H1 (cell line): ENCODE measurements around the gene CCDC12. TPM values are rescaled to one million over a fixed set of nuclear protein-coding genes. Genes with fewer than 3 reads are reported as not detected.
A peak's percentile ranks its signal among the peaks of the same experiment; 100 is the strongest.

Experiments used
- BRCA1 ChIP-seq: IDR thresholded peaks from 2 replicates; pipeline ENCODE4 v1.6.1; 2012; ENCODE audit warnings: low read depth, low read length, improper control_type of control experiment
- CHD2 ChIP-seq: IDR thresholded peaks from 2 replicates; pipeline ENCODE4 v1.6.1; 2012; ENCODE audit warnings: low read length, improper control_type of control experiment
- CTBP2 ChIP-seq: IDR thresholded peaks from 2 replicates; pipeline ENCODE4 v1.7.0; 2011; ENCODE audit warnings: borderline replicate concordance, mild to moderate bottlenecking, moderate library complexity, mixed read lengths, low read length; ENCODE audit not compliant: insufficient read depth, insufficient read length
- EGR1 ChIP-seq: IDR thresholded peaks from 2 replicates; pipeline ENCODE4 v1.6.1; 2011; ENCODE audit warnings: low read depth, low read length, borderline replicate concordance
- GTF2F1 ChIP-seq: IDR thresholded peaks from 2 replicates; pipeline ENCODE4 v1.6.1; 2012; ENCODE audit warnings: low read depth, low read length, improper control_type of control experiment, borderline replicate concordance
- HDAC2 ChIP-seq, 2 experiments: fragments of 300-600 bp in 1 of 2; sonication (generic) in 1 of 2; IDR thresholded peaks; 2 replicates each; pipeline ENCODE4 v1.6.1; 2011 to 2012; ENCODE audit warnings: low read depth in 2 of 2, low read length in 2 of 2, mild to moderate bottlenecking in 2 of 2, moderate library complexity in 2 of 2, borderline replicate concordance in 1 of 2, inconsistent platforms in 1 of 2
- JUN ChIP-seq: IDR thresholded peaks from 2 replicates; pipeline ENCODE4 v1.6.1; 2011; ENCODE audit warnings: low read depth, mild to moderate bottlenecking, improper control_type of control experiment, low read length
- KDM1A ChIP-seq: fragments of 200-600, 300-600 bp; sonication (generic); IDR thresholded peaks from 2 replicates; pipeline ENCODE4 v1.7.1; 2016; ENCODE audit warnings: mild to moderate bottlenecking, low read length, borderline replicate concordance
- NANOG ChIP-seq: IDR thresholded peaks from 2 replicates; pipeline ENCODE4 v1.6.1; 2011; ENCODE audit warnings: low read length, low read depth, mild to moderate bottlenecking, inconsistent platforms; ENCODE audit not compliant: insufficient read depth, poor library complexity, severe bottlenecking
- NRF1 ChIP-seq: IDR thresholded peaks from 2 replicates; pipeline ENCODE4 v1.6.1; 2011; ENCODE audit warnings: mild to moderate bottlenecking, low read depth, low read length, improper control_type of control experiment
- RBBP5 ChIP-seq: IDR thresholded peaks from 2 replicates; pipeline ENCODE4 v1.7.1; 2012; ENCODE audit warnings: low read depth, mild to moderate bottlenecking, inconsistent platforms, low read length, moderate library complexity, borderline replicate concordance
- RFX5 ChIP-seq: IDR thresholded peaks from 2 replicates; pipeline ENCODE4 v1.6.1; 2011; ENCODE audit warnings: low read depth, low read length, improper control_type of control experiment, borderline replicate concordance
- RXRA ChIP-seq: IDR thresholded peaks from 2 replicates; pipeline ENCODE4 v1.6.1; 2011; ENCODE audit warnings: low read depth, mild to moderate bottlenecking, low read length, moderate library complexity; ENCODE audit not compliant: insufficient read depth
- SIRT6 ChIP-seq: IDR thresholded peaks from one replicate; pipeline ENCODE4 v1.7.1; 2012; ENCODE audit warnings: low read length, inconsistent platforms
- SP1 ChIP-seq: IDR thresholded peaks from 2 replicates; pipeline ENCODE4 v1.6.1; 2011; ENCODE audit warnings: low read depth, low read length
- TAF1 ChIP-seq: IDR thresholded peaks from 2 replicates; pipeline ENCODE4 v1.6.1; 2011; ENCODE audit warnings: mild to moderate bottlenecking, low read depth, low read length
- TBP ChIP-seq: IDR thresholded peaks from 2 replicates; pipeline ENCODE4 v1.6.1; 2011; ENCODE audit warnings: low read depth, low read length, improper control_type of control experiment
- TEAD4 ChIP-seq: IDR thresholded peaks from 2 replicates; pipeline ENCODE4 v1.6.1; 2012; ENCODE audit warnings: low read depth, low read length, inconsistent platforms, mixed read lengths
- YY1 ChIP-seq: IDR thresholded peaks from 2 replicates; pipeline ENCODE4 v1.6.1; 2011; ENCODE audit warnings: low read depth, mild to moderate bottlenecking, low read length
- ZNF274 ChIP-seq: IDR thresholded peaks from 2 replicates; pipeline ENCODE4 v1.7.0; 2012; ENCODE audit warnings: low read length, borderline replicate concordance; ENCODE audit errors: extremely low read depth
- polyA plus RNA-seq, 7 experiments: library from polyadenylated mRNA; depleted of rRNA in 3 of 7; stranded (reverse) in 5 of 7; unstranded in 2 of 7; fragments of >200 nt in 5 of 7; fragments of 200-250 nt in 2 of 7; gene quantifications; 1 replicate in 5 of 7; 2 replicates in 1 of 7; 4 replicates in 1 of 7; pipeline versions ENCODE4 v1.2.1 to v1.2.3, GENCODE V29; 2011 to 2013; ENCODE audit warnings: missing spikeins in 2 of 7, mixed read lengths in 2 of 7
- total RNA-seq: library from RNA; stranded (reverse); fragmentation: NEBNext Ultra II Directional; extraction: Animal tissue kit (Norgen Biotek cat#: 25700); gene quantifications from 2 replicates; pipeline ENCODE4 v1.2.1, GENCODE V29; 2021
- TF ChIP-seq, protein P1 (sequence below): IDR thresholded peaks from 2 replicates; pipeline ENCODE4 v1.6.1; 2012; ENCODE audit warnings: inconsistent platforms
- TF ChIP-seq, protein P2 (sequence below): IDR thresholded peaks from 2 replicates; pipeline ENCODE4 v1.6.1; 2012; ENCODE audit warnings: inconsistent platforms

The CCDC12 gene
- total and polyA plus RNA-seq, 2 of the 8 experiments (the other 6 are each of a cell fraction or from before 2014, with no cell fraction given) = 29.5 to 41.3 TPM

DNA sequence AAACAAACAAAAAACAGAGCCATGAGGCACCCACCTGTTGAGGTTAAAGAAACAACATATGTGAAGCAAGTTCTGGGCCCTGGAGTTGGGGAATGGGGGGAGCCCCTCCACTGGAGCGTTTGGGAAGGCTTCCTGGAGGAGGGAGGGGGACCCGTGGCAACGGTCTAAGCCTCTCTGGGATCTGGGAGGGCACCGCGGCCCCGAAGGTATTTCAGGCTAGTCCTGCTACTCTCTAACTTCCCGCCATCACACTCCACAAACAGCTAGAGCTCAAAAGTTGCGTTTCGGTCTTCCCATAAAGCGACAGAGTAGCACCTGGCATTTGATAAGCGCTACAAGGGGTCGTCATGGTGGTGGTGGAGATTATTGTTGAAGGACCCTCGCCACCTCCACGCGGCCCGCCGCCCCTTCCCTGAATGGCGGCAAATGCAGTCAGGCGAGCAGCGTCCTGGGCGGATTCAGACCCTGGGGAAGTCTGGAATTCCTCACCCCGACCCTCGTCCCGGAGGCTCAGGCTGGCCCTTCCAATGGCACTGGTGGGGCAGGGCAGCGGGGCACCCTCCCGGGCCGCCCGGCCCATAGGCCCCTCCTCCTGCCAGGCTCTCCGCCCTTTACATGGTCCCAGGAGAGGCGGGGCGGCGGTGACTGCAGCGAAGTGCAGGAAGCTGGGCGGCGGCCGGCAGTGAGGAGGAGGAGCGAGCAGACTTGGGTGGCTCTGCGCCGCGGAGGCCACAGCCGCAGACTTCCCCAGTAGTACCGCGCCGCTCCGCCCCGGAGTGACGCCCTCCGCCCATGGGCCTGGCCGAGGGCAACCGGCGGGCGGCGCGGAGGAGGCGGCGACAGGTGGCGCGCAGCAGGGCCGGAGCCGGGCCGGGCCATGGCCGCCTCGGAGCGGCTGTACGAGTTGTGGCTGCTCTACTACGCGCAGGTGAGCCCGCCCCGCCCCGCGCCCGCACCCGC is 2.7 kb upstream of the CCDC12 start, which contains the start of gene NBEAL2 (continued):
- TF ChIP-seq RFX5 (no peak), TAF1 (peak; percentile 53; the same call in 1 of the 2 replicates), ZNF274 (no peak), BRCA1 (no peak), YY1 (peak; percentile 70), SIRT6 (no peak), SP1 (no peak), RBBP5 (no peak), TBP (peak; percentile 55; the same call in 1 of the 2 replicates), CHD2 (no peak; the same call in 1 of the 2 replicates), EGR1 (no peak), JUN (no peak), KDM1A (no peak), NANOG (no peak), RXRA (no peak), HDAC2 (IDR thresholded peaks at IDR 0.05; ENCODE audit: borderline replicate concordance in 1 of 2, low read depth in 2 of 2, low read length in 2 of 2) (0 out of 4 replicates have a peak, but pooled peaks of 1 of the 2 experiments have one; percentile 37), TEAD4 (no peak), NRF1 (no peak), CTBP2 (no peak), GTF2F1 (peak; percentile 42; the same call in 1 of the 2 replicates)
- TF ChIP-seq, protein P1, sequence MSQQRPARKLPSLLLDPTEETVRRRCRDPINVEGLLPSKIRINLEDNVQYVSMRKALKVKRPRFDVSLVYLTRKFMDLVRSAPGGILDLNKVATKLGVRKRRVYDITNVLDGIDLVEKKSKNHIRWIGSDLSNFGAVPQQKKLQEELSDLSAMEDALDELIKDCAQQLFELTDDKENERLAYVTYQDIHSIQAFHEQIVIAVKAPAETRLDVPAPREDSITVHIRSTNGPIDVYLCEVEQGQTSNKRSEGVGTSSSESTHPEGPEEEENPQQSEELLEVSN = peak; percentile 95
- TF ChIP-seq, protein P2, sequence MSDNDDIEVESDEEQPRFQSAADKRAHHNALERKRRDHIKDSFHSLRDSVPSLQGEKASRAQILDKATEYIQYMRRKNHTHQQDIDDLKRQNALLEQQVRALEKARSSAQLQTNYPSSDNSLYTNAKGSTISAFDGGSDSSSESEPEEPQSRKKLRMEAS = peak; percentile 90
